Uterus (tissue), 2 donors: ENCODE results near the gene VWA1.

ENCODE experiments used
- POLR2A ChIP-seq, 2 donors: fragments of 450-650 bp; IDR thresholded peaks; one replicate each; pipeline ENCODE4 v1.6.1; 2016; ENCODE audit warnings: antibody characterized with exemption in 2 of 2, mild to moderate bottlenecking in 1 of 2, moderate library complexity in 1 of 2
- TF ChIP-seq, protein P1 (sequence below), 4 experiments: fragments of 200-600 bp in 2 of 4; fragments of 450-650 bp in 2 of 4; sonication (generic) in 2 of 4; IDR thresholded peaks; one replicate each; pipeline ENCODE4 v1.5.1; 2016 to 2019; ENCODE audit warnings: antibody characterized with exemption in 4 of 4, mild to moderate bottlenecking in 2 of 4, moderate library complexity in 1 of 4

- TF ChIP-seq, protein P1, sequence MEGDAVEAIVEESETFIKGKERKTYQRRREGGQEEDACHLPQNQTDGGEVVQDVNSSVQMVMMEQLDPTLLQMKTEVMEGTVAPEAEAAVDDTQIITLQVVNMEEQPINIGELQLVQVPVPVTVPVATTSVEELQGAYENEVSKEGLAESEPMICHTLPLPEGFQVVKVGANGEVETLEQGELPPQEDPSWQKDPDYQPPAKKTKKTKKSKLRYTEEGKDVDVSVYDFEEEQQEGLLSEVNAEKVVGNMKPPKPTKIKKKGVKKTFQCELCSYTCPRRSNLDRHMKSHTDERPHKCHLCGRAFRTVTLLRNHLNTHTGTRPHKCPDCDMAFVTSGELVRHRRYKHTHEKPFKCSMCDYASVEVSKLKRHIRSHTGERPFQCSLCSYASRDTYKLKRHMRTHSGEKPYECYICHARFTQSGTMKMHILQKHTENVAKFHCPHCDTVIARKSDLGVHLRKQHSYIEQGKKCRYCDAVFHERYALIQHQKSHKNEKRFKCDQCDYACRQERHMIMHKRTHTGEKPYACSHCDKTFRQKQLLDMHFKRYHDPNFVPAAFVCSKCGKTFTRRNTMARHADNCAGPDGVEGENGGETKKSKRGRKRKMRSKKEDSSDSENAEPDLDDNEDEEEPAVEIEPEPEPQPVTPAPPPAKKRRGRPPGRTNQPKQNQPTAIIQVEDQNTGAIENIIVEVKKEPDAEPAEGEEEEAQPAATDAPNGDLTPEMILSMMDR (IDR thresholded peaks at IDR 0.05), result no peak
- TF ChIP-seq POLR2A (IDR thresholded peaks at IDR 0.05), result no peak
These were observed 9.6 kb upstream of the VWA1 start for GRCh38 chr1:1425753-1426495.
